ENCODE measurements around the gene CCSER1. TPM values are rescaled to one million over a fixed set of nuclear protein-coding genes. Genes with fewer than 3 reads are reported as not detected.

Gene CCSER1
- total and polyA plus RNA-seq, 2 of the 8 experiments (the other 6 are each of a cell fraction or from before 2014, with no cell fraction given), result 0.26 to 0.84 TPM

- Histone ChIP-seq H3K4me1 (replicated peaks in 1 of 4; ENCODE audit: control insufficient read depth in 3 of 4, insufficient read depth in 4 of 4, low read length in 3 of 4) (peaks cover 0 to 5% (median 0%) of the 10 kb centered on the region in 4 experiments; a peak in 1 of 7 replicates), H2AFZ (ENCODE audit: low read length) (no peak overlapping the region)
- CTCF ChIA-PET (ENCODE audit: partially characterized antibody), result no interaction called here
- TF ChIP-seq CBX5 (IDR thresholded peaks at IDR 0.05; ENCODE audit: low read depth, low read length) (no peak), HDAC6 (IDR thresholded peaks at IDR 0.05; ENCODE audit: low read depth, low read length) (no peak), CTBP2 (IDR thresholded peaks at IDR 0.05; ENCODE audit: borderline replicate concordance, insufficient read depth, insufficient read length, low read length) (no peak), RBBP5 (IDR thresholded peaks at IDR 0.05; ENCODE audit: borderline replicate concordance, low read depth, low read length) (no peak)
Measured at GRCh38 chr4:90542216-90542615, 415.0 kb downstream of the CCSER1 start.

More at GRCh38 chr4:90542216-90542615, 415.0 kb downstream of the CCSER1 start:
- no peak overlapping the region for H3K18ac ChIP-seq (ENCODE audit: extremely low read depth, low read length)
- no peaks in the 10 kb centered on the region for H3K79me1 ChIP-seq (ENCODE audit: low read depth, low read length)
- no peak overlapping the region for H2AK5ac ChIP-seq (ENCODE audit: low read depth, low read length)
- H3K4me2 ChIP-seq (ENCODE audit: insufficient read depth in 1 of 2, low read depth in 2 of 2, low read length in 2 of 2), result no peak overlapping the region
- H4K8ac ChIP-seq (ENCODE audit: extremely low read depth, insufficient read depth, low read length), result no peak overlapping the region
- no peak overlapping the region for H3K4me3 ChIP-seq (ENCODE audit: extremely low read depth in 1 of 4, insufficient read depth in 2 of 4, low read depth in 3 of 4, low read length in 4 of 4)
- H4K91ac ChIP-seq (replicated peaks; ENCODE audit: insufficient read length, low read length), result no peak overlapping the region
- H3K36me3 ChIP-seq (ENCODE audit: control insufficient read depth in 2 of 4, insufficient read depth in 4 of 4, low read length in 3 of 4), result no peaks in the 10 kb centered on the region
- H3K9ac ChIP-seq (replicated peaks in 1 of 4; ENCODE audit: extremely low read depth in 1 of 4, low read depth in 3 of 4, low read length in 3 of 4), result no peak overlapping the region
- POLR2A ChIA-PET (ENCODE audit: partially characterized antibody), result interaction anchor here (0.7 kb wide), 1 partner anchor 1341 kb away, joined by 3 read pairs; no protein-coding TSS in a partner anchor
- H3K23me2 ChIP-seq (ENCODE audit: low read depth, low read length), result 0 out of 2 replicates have a peak, but pooled peaks cover 2% of the 10 kb centered on the region
- no peak overlapping the region for H2BK15ac ChIP-seq (ENCODE audit: low read length)
- H3K9me3 ChIP-seq (ENCODE audit: insufficient read depth in 2 of 2, low read depth in 1 of 2, low read length in 1 of 2), result no peaks in the 10 kb centered on the region
- H3K79me2 ChIP-seq (ENCODE audit: control insufficient read depth in 1 of 2, insufficient read depth in 2 of 2, low read length in 2 of 2), result no peaks in the 10 kb centered on the region
- H2BK120ac ChIP-seq (replicated peaks; ENCODE audit: low read depth, low read length), result no peak overlapping the region
- H3K14ac ChIP-seq (ENCODE audit: insufficient read length), result no peak overlapping the region
- H2BK12ac ChIP-seq (ENCODE audit: low read depth, low read length), result no peak overlapping the region
- H3K23ac ChIP-seq (ENCODE audit: insufficient read length), result no peak overlapping the region
- no peaks in the 10 kb centered on the region for H3K27me3 ChIP-seq (replicated peaks in 1 of 4; ENCODE audit: control insufficient read depth in 3 of 4, extremely low read depth in 1 of 4, insufficient read depth in 3 of 4, low read length in 3 of 4)
- DNase-seq (ENCODE audit: low read depth in 1 of 2, low spot score in 2 of 2) (no peak), FAIRE-seq (no peak)
- H3K4ac ChIP-seq (replicated peaks; ENCODE audit: insufficient read length, low read depth, low read length), result no peak overlapping the region
- 93% methylated on average over 4 of the region's 4 CpGs; no CpG with 5 or more reads in 1 of the 2 experiments for WGBS, 2 experiments (ENCODE audit: extremely low coverage in 1 of 2, insufficient coverage in 1 of 2, insufficient read length in 1 of 2, insufficient replicate concordance in 2 of 2, low coverage in 1 of 2, low lambda C conversion rate in 2 of 2, missing lambda C conversion rate in 1 of 2)
- H3K27ac ChIP-seq (ENCODE audit: low read depth, low read length), result no peak overlapping the region
- no peak overlapping the region for H3K56ac ChIP-seq (replicated peaks; ENCODE audit: insufficient read length, low read depth, low read length)
- no peak overlapping the region for H2BK20ac ChIP-seq (ENCODE audit: low read length)
- no peak overlapping the region for H2BK5ac ChIP-seq (ENCODE audit: low read depth, low read length)
- H4K20me1 ChIP-seq (replicated peaks in 1 of 2; ENCODE audit: control insufficient read depth in 1 of 2, insufficient read depth in 2 of 2, low read length in 2 of 2), result no peaks in the 10 kb centered on the region
- H4K5ac ChIP-seq (ENCODE audit: insufficient read length, low read depth, low read length), result no peak overlapping the region
